NAMALWA (cell line): Measurements from ENCODE around the gene KIF17.

Experiments used
- DNase-seq: peaks from one replicate; pipeline ENCODE4 v3.0.0-alpha.2; 2015; ENCODE audit warnings: low spot score

The KIF17 gene

GRCh38 chr1:20710469-20711284 lies 7.1 kb downstream of the KIF17 start:
- no peak for DNase-seq

DNA sequence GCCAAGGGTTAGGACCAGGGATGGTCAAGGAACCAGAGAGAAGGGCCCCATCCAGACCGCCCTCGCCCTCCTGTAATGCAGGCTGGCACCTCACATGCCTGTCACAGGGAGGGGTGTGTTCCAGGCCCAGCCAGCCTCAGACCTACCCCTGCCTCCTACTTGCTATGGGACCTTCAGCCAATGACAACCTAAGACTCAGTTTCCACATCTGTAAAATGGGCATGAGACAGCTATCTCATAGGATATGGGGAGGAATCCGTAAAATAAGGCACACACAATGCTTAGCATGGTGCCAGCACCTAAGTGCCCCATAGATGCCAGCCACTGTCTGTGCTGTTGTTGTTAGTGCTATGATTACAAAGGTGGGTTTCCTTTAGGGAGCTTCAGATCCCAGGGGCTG lies 7.9 kb downstream of the KIF17 start:
- DNase-seq: no peak

- DNase-seq: no peak
Measured at GRCh38 chr1:20708891-20709290, 8.9 kb downstream of the KIF17 start.

- DNase-seq: no peak
Measured at GRCh38 chr1:20708057-20708456, 9.8 kb downstream of the KIF17 start.

DNA sequence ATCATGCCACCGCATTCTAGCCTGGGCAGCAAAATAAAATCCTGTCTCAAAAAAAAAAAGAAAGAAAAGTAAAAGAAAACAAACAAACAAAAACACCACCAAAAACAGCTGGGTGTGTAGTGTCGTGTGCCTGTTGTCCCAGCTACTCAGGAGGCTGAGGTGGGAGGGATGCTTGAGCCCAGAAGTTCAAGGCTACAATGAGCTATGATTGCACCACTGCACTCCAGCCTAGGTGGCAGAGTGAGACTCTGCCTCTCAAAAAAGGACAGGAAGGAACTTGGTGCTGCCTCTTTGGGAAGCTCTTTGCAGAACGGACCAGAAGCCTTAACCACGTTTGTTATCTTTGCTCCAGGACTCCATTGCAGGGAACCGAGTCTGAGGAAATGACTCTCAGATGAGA lies 11.0 kb downstream of the KIF17 start:
- no peak for DNase-seq

DNA sequence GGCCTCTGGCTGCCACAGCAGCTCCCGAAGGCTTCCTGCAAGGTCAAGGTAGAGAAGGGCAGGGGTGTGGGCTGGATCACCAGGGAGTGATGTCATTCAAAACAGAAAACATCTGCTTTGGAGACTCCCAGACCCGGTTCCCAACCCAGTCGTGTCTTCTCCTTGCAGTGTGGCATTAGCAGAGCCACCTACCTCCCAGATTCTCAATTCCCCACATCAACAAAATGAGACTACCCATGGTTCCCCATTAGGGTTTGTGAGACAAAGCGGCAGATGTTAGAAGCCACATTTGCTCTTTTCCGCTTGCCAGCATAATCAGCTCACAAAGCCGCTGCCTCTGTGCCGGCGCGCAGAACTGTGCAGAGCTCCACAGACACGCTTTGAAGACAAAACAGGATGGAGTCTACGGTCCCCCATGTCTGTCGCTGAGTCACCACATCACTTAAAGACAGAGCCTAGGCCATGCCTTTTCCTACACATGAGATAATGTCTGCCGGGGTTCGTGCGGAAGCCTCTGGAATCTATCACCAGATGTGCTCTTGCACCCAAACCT lies 12.5 kb downstream of the KIF17 start:
- DNase-seq: no peak

DNA sequence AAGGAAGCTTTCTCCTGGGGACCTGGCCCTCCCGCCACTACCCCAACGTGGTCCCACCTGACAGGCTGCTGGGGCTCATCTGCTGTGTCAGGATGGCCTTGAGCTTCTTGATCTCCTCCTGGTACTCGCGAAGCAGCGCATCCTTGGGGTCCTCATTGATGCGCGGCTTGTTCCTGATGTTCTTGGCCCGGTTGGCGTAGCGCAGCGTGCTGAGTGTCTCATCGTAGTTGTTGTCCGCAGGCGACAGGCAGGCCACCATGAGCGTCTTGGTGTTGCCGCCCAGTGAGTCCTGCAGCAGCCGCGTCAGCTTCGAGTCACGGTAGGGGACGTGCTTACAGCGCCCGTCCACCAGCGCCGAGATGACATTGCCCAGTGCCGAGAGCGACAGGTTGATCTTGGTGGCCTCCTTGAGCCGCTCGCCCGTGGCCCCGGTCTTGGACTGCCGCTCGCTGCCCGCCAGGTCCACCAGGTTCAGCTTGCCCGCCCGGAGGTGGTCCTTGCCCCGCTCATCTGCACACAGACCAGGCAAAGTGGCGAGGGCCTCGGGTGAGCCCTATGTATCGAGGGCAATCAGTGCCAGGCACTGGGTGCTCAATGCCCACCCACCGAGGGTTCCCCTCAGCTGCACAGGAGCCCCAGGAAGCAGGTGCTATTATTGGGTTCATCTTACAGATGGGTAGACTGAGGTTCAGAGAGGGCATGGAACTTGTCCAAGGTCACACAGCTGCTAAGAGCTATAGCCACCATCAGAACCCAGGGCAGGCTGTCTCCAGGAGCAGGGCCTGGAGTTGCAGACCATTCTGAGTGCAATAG lies 13.2 kb downstream of the KIF17 start:
- DNase-seq: no peak

DNA sequence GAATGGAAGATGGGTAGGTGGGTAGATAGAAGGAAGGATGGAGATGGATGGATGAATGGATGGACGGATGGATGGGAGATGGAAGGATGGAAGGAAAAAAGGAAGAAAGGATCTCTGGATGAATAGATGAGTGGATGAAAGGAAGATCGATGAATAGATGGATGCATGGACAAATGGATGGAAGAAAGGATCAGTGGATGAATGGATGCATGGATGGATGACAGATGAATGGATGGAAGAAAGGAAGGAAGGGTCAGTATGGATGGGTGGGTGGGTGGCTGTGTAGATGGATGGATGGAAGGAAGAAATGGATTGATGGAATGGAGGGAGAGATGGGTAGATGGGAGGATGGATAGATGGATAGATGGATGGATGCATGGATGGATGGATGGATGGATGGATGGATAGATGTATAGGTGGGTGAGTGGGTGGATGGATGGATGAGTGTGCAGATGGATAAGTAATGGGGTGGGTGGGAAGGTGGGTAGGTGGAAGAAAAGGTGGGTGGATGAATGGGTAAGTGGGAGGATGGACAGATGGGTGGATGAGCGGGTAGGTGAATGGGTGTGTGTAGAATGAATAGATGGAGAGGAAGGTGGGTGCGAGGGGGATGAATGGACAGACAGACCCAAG lies 14.6 kb downstream of the KIF17 start:
- no peak for DNase-seq

DNA sequence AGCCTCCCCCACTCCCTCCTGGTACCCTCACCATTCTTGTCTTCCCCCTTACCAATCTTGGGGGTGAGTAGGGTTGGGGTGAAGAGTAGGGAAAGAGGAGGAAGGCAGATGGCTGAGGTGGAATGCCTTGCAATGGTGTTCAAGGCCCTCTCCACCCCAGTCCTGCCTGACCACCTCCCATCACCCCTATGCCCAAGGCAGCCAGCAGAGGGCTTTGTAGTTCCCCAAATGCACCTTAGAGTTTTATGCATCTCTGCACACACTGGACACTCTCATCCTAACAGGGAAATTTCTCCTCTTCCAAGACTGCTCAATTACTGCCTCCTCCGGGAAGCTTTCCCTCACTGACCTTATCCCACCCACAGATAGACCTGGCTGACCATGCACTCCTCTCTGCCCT lies 15.4 kb downstream of the KIF17 start:
- DNase-seq: no peak

DNA sequence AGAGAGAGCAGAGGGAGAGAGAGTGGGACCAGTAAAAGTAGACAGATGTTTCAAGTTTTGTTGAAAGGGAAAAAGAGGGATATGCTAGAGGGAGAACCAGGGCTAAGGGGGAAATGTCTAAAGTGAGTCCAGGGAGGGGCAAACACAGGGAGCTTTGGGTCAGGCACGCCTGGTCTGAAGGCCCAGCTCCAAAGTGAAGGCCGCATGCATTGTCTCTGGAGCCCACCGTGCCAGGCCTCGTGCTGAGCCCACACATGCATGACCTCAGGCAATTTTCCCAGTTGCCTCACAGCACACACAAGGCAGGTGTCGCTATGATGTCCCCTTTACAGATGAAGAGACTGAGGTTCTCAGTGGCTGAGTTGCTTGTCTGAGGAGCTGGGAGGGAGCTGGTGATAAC lies 16.0 kb downstream of the KIF17 start:
- no peak for DNase-seq

- no peak for DNase-seq
Measured at GRCh38 chr1:20701446-20701845, 16.4 kb downstream of the KIF17 start.

DNA sequence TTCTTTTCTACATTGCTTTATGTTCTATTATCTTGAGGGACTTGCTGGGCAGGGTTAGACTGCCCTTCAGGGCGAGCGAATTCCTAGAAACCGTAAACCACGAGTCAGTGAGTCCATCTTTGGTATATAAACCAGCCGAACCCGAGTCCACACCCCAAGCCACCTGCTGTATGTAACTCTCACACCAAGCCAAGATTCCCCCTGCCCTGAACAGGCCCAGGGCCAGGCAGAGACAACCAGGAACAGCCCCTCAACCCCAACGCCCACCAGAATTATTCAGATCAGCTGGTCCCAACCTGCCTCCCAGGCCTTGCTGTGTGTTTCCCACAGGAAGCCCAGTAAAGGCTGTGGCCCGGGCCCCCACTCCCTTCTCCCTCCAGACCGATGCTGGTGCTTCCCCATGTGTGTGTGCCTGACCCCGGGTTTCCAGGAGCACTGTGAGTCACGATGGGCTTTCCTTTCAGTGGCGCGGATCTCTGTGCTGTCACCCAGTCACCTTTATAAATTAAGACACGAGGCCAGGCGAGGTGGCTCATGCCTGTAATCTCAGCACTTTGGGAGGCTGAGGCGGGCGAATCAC lies 17.1 kb downstream of the KIF17 start:
- DNase-seq: no peak

DNA sequence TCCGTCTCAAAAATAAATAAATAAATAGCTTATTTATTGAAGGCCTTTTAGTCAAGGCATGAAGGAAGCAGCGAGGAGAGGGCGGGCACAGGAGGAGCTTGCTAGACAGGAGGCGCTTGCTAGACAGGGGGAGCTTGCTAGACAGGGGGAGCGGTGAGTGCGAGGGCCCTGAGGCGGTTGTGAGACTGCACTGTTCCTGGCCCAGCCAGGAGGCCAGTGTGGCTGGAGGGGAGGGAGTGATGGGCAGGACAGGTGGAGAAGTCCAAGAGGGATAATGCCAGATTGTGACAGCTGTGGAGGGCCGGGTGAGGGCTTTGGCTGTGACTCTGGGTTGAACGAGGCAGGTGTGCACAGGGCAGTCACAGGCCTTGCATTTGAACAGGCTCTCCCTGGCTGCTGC lies 18.2 kb downstream of the KIF17 start:
- no peak for DNase-seq

DNA sequence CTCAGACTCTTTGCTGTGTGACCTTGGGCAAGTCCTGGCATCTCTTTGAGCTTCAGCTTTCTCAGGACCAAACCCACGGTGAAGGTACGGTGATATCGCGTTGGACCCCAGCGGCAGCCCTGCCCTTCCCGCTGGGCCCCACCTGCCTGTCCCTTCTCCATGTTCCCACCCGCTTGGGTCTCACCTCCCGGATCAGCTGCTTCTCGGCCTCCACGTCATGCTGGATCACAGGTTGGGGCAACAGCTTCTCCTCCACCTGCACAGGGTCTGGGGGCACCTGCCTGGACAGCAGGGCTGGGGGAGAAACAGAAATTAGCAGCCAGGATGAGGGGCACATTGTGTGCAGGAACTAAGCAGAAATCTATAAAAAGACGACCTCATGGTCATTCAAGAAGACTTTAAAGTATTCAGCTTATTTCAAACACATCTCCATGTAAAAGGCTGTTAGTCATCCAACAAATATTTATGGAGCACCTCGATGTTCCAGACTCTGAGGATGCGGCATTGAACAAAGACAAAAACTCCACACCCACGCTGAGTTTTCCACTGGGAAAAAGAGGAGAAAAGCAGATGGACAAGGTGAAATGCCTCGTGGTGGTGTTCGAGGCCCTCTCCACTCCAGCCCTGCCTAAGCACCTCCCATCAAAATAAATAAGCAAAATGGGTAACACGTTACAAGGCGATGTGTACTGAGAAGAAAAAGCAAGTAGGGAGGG lies 19.5 kb downstream of the KIF17 start:
- no peak for DNase-seq

- DNase-seq: no peak
Measured at GRCh38 chr1:20697563-20697962, 20.2 kb downstream of the KIF17 start.

DNA sequence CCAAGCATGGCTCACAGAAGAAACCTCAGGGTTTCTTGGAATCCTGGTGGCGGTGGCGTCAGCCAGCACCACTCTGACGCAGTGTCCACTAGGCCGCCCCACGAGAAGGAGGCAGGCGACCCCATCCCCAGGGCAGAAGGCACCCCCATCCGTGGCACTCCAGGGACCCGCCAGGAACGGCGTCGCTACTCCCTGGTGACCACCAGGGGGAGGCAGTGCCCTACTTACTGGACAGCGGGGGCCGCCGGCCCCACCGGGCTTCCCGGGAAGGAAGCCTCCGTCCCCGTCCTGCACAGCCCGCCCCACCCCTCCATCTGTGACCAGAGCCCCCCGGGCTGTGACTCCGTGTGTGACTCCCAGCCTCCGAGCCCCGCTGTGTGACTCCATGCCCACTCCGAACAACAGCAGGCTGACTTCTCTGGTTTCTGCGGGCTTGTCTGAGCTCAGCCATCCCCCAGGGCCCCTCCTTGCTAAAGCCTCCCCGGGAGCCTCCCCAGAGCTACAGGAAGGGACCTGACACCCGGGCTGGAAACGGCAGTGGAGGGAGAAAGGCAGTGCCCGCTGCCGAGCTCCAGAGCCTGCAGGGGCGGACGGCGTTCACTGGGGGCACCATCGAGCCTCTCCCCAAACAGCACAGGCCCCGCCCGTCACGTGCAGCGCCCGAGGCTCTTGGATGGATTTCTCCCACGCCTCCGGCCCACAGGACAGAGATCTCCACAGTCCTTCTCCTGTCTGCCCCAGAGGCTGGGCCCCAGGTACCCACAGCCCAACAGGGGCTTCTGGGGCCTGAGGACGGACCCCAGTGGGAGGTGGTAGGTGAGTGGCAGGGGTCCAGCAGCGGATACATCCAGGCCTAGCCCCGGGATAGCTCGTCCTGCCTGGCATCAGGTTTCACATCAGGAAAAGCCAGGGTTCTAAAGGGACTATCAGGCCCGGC lies 21.1 kb downstream of the KIF17 start:
- peak; percentile 82 for DNase-seq

DNA sequence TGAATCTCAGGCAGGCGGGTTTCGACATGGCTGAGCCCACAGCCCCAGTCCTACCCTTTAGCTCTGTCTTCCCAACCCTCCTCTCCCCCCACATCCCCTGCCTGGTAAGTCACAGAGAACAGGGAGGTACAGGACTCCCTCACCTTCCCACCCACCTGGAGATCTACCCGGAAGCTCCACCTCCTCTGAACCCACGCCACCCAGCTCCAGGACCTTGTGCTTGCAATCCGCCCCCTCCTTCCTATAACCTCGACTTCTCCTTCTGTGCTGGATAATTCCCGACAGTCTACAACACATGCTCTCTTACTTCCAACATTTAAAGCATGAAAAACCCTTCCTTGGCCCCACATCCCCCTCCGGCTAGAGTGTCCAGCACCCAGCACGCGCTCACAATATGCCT lies 22.3 kb downstream of the KIF17 start:
- DNase-seq: no peak

DNA sequence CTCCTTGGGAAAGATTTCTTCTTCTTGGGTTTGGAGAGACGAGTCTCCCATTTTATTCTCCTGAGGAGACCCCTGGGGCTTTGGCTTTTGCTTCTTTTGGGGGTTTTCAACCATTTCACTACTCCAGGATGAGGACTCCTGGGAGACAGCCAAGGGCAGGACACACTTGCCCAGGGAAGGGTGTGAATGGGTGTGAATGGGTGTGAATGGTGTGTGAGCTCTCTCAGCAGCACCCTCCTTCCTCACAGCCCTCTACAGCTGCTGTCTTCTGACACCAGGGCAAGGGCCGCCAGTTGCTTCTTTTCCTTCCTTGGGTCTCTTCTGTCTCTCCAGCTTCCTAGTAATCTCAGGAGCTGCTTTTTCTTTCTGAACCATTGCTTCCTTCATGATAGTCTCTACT lies 24.2 kb downstream of the KIF17 start:
- no peak for DNase-seq

DNA sequence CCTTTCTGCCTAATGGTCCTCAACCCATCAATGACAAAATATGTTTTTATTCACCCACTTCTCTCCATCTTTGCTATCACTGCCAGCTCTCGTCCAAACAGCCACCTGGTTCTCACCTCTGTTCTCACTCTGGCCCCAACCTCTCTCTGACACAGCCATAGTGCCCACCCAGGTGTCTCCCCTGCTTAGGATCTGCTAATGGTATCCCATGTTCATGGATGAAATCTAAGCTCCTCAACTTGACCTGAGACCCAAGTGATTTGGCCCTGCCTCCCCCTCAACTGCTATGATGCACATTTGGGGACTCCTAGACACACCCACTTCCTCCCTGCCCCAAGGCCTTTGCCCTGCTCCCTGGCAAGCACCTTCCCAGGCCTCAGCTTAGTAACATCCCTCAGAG lies 25.9 kb downstream of the KIF17 start:
- DNase-seq: no peak

DNA sequence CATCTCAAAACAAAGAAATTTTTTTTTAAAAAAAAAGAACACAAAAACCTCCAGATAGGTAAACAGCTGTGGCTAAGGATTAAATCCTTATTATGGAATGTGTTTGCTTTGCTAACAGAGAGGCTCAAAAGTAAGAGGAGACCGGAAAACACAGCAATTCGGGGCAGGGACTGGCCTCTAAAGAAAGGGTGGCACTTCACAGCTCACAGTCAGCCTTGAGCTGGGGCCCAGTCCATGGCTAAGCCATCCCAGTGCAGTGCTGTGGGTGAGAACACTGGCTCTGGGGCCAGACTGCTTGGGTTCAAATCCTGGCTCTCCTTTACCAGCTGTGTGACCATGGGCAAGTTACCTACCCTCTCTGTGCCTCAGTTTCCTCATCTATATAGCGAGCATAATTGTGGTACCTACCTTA lies 28.2 kb downstream of the KIF17 start:
- DNase-seq: no peak
